Cerebellar cortex (tissue), 1 donor: ENCODE data around the gene ACAA2.
"Not testable (repeated sequence)": the region's sequence is repeated elsewhere in the genome, so short reads cannot be mapped to it uniquely, and the experiment has no call there.

Experiments used
- DNase-seq: peaks from one replicate; pipeline ENCODE4 v3.0.0-alpha.2; 2015; ENCODE audit warnings: low spot score

Gene ACAA2

GRCh38 chr18:49811151-49811938, 2.0 kb downstream of the ACAA2 start:
- DNase-seq, result peak; percentile 13

DNA sequence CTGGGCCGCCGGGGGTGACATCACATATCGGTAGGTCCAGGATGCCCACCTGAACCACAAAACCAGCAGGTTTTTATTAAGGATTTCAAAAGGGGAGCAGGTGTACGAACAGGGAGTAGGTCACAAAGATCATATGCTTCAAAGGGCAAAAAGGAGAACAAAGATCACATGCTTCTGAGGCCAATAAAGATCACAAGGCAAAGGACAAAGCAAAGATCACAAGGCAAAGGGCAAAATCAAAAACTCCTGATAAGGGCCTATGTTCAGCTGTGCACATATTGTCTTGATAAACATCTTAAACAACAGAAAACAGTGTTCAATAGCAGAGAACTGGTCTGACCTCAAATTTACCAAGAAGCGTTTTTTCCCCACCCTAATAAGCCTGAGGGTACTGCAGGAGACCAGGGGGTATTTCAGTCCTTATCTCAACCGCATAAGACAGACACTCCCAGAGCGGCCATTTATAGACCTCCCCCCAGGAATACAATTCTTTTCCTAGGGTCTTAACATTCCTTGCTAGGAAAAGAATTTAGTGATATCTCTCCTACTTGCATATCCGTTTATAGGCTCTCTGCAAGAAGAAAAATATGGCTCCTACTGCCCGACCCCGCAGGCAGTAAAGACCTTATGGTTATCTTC, 4.7 kb downstream of the ACAA2 start:
- DNase-seq, result not testable (repeated sequence)

DNA sequence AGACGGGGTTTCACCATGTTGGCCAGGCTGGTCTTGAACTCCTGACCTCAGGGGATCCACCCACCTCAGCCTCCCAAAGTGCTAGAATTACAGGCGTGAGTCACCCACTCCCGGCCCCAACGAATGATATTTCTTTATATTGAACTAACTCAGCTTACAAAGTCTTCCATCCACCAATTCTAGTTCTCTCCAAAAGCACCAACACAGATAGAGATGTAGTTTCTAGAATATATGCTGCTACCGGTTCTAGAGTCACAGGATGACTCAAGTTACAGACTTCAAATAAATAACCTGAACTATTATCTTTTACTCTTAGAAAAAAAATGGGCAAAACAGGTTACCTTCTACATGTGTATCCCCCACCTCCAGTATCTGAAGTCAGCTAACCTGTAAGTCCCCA, 9.2 kb downstream of the ACAA2 start:
- DNase-seq, result no peak

DNA sequence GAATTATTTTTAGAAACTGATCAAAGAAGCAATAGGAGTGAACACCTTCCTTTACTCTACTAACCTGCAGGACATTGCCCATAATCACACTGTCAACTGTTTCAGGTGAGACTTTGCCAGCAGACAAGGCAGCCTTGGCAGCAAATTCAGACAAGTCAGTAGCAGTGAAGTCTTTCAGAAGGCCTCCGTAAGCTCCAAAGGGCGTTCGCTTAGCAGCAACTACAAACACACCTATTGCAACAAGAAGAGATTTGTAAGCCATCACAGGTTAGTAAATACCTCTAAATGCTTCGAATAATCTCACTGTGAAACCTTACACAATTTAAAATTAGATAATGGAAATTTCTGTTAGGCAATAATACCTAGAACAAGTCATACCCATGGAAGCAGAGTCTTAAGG, 10.7 kb downstream of the ACAA2 start:
- no peak for DNase-seq

DNA sequence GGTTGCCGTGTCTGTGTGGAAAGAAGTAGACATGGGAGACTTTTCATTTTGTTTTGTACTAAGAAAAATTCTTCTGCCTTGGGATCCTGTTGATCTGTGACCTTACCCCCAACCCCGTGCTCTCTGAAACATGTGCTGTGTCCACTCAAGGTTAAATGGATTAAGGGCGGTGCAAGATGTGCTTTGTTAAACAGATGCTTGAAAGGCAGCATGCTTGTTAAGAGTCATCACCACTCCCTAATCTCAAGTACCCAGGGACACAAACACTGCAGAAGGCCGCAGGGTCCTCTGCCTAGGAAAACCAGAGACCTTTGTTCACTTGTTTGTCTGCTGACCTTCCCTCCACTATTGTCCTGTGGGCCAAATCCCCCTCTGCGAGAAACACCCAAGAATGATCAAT, 12.8 kb downstream of the ACAA2 start:
- DNase-seq, result not testable (repeated sequence)

DNA sequence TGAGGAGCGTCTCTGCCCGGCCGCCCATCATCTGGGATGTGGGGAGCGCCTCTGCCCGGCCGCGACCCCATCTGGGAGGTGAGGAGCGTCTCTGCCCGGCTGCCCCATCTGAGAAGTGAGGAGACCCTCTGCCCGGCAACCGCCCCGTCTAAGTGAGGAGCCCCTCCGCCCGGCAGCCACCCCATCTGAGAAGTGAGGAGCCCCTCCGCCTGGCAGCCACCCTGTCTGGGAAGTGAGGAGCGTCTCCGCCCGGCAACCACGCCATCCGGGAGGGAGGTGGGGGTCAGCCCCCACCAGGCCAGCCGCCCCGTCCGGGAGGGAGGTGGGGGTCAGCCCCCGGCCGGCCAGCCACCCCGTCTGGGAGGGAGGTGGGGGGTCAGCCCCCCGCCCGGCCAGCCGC, 13.5 kb downstream of the ACAA2 start:
- not testable (repeated sequence) for DNase-seq

GRCh38 chr18:49798001-49798400, 15.3 kb downstream of the ACAA2 start:
- no peak for DNase-seq

DNA sequence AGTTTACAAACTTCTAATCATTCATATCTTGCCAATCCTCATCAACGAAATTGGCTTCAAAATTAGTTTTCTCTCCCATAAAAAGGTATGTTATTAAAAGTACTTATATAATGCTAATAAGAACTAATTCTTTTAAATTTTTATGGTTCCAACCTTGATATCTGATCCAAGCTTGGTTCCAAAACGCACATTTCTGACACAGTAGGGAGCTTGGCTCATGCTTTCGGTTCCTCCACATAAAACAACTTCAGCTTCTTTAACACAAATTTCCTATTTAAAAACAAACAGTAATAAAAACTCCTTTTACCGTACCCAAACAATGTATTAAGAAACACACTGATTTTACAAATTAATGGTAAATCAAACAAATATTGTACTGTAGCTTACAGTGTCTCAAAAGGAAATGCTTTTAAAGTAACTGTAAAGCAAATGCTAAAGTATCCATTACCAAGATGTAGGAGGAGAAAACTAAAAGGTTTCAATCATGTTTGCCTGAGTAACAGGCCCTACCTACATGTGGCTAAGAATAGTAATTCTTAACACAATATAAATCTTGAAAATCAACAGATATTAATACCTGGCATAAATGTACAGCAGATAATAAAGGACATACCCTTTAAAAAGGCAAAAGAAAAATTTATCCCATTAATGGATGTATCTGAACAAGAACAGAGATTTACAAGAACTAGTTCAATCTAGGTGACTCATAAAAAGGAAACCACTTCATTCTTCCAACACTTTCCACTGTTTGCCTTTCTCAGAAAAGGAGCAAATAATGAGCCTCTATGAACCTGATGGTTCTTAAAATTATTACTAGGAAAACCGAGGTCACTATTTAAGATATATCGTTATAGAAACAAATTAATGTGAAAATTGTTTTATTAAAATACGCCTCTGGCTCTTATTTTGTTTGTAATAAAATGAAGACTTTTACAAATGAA, 17.5 kb downstream of the ACAA2 start:
- no peak for DNase-seq

- DNase-seq, result no peak
Measured at GRCh38 chr18:49794743-49795142, 18.6 kb downstream of the ACAA2 start.

DNA sequence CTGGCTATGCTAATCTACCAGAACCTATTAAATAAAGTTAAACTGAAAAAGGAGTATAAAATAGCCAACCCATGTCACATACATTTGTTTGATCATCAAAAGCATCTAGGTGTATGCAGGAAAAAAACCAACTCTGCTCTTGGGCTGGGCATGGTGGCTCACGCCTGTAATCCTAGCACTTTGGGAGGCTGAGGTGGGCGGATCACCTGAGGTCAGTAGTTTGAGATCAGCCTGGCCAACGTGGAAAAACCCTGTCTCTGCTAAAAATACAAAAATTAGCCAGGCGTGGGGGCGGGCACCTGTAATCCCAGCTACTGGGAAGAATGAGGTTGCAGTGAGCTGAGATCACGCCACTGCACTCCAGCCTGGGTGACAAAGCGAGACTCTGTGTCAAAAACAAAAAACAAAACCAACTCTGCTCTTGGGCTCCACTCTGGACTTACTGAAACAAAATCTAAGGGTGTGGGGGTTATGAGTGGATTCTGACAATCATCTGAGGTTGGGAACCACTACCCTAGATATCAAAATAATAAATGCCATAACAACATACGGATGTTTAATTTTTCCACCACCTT, 23.7 kb downstream of the ACAA2 start:
- DNase-seq, result not testable (repeated sequence)

- DNase-seq, result no peak
Measured at GRCh38 chr18:49788327-49788898, 24.9 kb downstream of the ACAA2 start.

DNA sequence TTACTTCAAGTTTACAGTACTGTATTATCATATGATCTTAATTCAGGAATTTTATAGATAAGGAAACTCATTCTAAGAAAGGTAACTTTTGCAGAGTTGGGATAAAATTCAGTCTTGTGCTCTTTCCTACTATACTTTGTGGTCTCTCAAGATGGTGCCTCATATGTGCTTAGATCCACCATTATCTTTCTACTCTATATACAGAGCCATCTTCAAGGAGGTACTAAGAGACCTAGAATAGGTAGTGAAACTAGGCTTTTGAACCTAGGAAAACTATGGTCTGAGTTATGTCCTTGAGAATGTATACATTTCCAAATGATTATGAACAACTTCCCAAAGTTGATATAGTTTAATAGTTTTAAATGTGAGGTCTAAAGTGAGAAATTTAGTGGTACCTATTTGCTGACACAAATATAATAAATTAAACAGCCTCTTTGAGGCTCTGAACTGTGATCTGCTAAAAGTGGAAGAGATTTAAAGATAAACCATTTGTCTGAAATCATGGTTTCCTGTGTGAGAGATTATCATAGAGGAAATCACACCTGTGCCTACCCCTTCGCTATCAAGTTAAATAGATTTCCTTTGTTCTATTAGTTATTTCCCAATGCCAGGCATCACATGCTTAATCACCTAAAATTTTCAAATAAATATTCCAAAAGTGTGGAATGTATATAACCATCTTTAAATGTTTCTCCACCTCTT, 27.2 kb downstream of the ACAA2 start:
- DNase-seq, result no peak

GRCh38 chr18:49784427-49785185, 28.7 kb downstream of the ACAA2 start:
- DNase-seq, result peak; percentile 12

DNA sequence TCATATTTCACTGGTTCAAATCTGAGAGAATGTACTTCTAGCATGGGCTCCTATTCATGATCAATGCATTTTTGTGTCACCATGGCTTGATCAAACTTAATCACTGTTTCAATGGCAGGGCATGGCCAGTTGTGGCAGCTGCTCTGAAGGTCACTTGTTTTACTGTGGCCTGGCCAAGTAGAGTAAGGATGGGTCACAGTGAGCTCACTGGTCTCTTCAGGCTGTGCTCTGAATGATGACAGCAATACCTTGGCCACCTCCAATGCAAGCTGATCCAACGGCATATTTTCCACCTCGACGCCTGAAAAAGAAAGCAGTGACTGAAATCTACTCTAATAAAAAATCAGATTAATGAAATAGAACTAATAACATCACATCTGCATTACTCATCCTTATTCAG, 29.7 kb downstream of the ACAA2 start:
- DNase-seq, result not testable (repeated sequence)

GRCh38 chr18:49778826-49779465, 34.4 kb downstream of the ACAA2 start:
- no peak for DNase-seq

DNA sequence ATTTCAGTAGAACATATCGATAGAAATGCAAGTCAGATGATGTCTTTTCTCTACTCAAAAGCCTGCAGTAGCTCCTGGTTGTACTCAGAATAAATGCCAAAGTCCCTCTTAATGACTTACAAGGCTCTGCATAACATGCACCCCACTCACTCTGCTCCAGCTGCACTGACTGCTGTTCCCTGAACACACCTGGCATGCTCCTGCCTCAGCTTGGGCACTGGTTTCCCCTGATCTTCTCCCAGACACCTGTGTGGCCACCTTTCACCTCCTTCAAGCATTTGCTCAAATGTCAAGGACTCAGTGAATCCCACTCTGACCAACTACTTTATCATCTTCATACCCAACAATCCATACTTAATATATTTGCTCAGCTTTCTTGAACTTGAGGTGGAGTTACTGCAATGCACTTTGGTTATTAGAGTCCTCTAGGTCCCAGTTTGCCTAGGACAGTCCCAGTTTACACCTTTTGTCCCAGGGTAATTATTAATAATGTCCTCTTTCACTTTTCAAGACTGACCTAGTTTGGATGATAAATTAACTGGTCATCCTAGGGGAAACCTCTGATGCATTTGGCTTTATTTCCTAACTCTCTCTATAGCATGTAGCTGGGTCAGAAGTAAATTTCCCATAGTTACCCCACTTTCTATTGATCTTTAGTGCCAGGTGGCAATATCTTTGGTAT, 44.1 kb downstream of the ACAA2 start:
- no peak for DNase-seq

- peak; percentile 65 for DNase-seq
Measured at GRCh38 chr18:49768051-49768391, 45.3 kb downstream of the ACAA2 start.

GRCh38 chr18:49767111-49768050, 46.0 kb downstream of the ACAA2 start:
- no peak for DNase-seq
